ENCODE results near the gene KIAA0513. TPM values are rescaled to one million over a fixed set of nuclear protein-coding genes. Genes with fewer than 3 reads are reported as not detected.

The KIAA0513 gene
- total and polyA plus RNA-seq, 2 donors (not counting 1 experiment from before 2014, with no cell fraction given) = 1.1 to 2.1 TPM

DNA sequence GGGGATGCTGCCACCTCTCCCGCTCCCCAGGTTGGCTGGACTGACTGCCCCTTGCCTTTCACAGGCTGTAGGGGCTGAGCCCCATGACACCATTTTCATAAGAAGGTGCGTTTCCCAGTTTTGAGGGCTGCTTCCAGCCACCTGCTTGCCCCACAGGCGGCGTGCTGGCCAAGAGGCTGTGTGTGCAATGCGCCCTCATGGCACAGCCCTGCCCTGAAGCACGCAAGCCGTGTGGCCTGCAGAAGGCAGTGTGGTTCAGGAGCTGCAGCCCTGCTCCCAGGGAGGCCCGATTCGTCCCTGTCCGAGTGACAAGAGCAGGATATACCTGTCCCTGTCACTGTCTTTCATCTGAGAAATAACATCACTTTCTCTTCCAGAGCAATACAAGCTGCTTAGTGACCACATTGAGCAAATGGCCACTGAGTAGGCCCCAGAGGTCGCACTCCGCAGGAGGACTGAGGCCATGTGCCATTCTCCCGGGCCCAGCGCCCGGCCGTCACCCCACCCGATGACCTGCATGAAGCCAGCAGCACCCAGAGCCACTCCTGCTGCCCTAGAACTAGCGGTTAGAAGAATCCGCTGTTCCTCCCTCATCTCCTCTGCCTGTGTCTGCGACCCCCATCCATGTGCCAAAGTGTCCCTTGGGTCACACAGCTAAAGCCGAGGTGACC is 60.4 kb downstream of the KIAA0513 start:
- ChIA-PET POLR2A (no interaction called here), CTCF (interaction anchor here (1.9 to 2.4 kb wide), 3 partner anchors 76 to 163 kb away, joined by 7 to 31 read pairs (median 24); partner anchors contain the start of gene ZDHHC7)
- Mint-ChIP-seq H3K9me3 (ENCODE audit: insufficient read depth) (no peaks in the 10 kb centered on the region), H3K27me3 (peaks cover 12% of the 10 kb centered on the region), H3K4me1 (peaks cover 17% of the 10 kb centered on the region), H3K27ac (no peak overlapping the region), H3K4me3 (no peak overlapping the region)
- ATAC-seq (ENCODE audit: low read depth) (no peak), DNase-seq (no peak)
- TF ChIP-seq, protein P1, sequence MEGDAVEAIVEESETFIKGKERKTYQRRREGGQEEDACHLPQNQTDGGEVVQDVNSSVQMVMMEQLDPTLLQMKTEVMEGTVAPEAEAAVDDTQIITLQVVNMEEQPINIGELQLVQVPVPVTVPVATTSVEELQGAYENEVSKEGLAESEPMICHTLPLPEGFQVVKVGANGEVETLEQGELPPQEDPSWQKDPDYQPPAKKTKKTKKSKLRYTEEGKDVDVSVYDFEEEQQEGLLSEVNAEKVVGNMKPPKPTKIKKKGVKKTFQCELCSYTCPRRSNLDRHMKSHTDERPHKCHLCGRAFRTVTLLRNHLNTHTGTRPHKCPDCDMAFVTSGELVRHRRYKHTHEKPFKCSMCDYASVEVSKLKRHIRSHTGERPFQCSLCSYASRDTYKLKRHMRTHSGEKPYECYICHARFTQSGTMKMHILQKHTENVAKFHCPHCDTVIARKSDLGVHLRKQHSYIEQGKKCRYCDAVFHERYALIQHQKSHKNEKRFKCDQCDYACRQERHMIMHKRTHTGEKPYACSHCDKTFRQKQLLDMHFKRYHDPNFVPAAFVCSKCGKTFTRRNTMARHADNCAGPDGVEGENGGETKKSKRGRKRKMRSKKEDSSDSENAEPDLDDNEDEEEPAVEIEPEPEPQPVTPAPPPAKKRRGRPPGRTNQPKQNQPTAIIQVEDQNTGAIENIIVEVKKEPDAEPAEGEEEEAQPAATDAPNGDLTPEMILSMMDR (IDR thresholded peaks at IDR 0.05) = no peak
- TF ChIP-seq EZH2 (IDR thresholded peaks at IDR 0.05; ENCODE audit: borderline replicate concordance, insufficient read depth, low read depth, low read length, poor library complexity, severe bottlenecking) = no peak
- Histone ChIP-seq H3K27me3 (replicated peaks in 1 of 4; ENCODE audit: control extremely low read depth in 1 of 4, control insufficient read depth in 3 of 4, insufficient read depth in 4 of 4, low read length in 3 of 4) (peaks cover 0 to 13% (median 4%) of the 10 kb centered on the region in 4 experiments), H3K4me2 (replicated peaks; ENCODE audit: low read depth, low read length, poor library complexity, severe bottlenecking) (no peak overlapping the region), H3K4me1 (ENCODE audit: control insufficient read depth in 2 of 2, insufficient read depth in 2 of 2, low read length in 2 of 2) (peaks cover 13 to 16% of the 10 kb centered on the region in 2 donors), H3K36me3 (replicated peaks in 1 of 2; ENCODE audit: control extremely low read depth in 1 of 2, control insufficient read depth in 1 of 2, extremely low read depth in 1 of 2, insufficient read depth in 2 of 2, low read length in 1 of 2) (no peaks in the 10 kb centered on the region), H3K79me2 (ENCODE audit: control insufficient read depth, insufficient read depth, low read length) (no peaks in the 10 kb centered on the region), H3K27ac (ENCODE audit: low read length in 2 of 2) (no peak overlapping the region), H3K4me3 (ENCODE audit: control extremely low read depth in 1 of 5, extremely low read depth in 1 of 5, insufficient read depth in 1 of 5, low read depth in 2 of 5, low read length in 4 of 5) (no peak overlapping the region), H2AFZ (ENCODE audit: insufficient read depth, low read depth, low read length, poor library complexity, severe bottlenecking) (no peak overlapping the region), H3K9ac (ENCODE audit: low read length) (no peak overlapping the region), H3K9me3 (ENCODE audit: control extremely low read depth in 1 of 3, control insufficient read depth in 2 of 3, insufficient read depth in 1 of 3, low read length in 2 of 3) (no peaks in the 10 kb centered on the region), H4K20me1 (ENCODE audit: control insufficient read depth, insufficient read depth, low read length, poor library complexity, severe bottlenecking) (no peaks in the 10 kb centered on the region)
- intact Hi-C loops (cut with micrococcal nuclease) = no loop called here
- 89% methylated on average over 21 of the region's 21 CpGs for whole genome bisulfite sequencing (ENCODE audit: insufficient coverage)

DNA sequence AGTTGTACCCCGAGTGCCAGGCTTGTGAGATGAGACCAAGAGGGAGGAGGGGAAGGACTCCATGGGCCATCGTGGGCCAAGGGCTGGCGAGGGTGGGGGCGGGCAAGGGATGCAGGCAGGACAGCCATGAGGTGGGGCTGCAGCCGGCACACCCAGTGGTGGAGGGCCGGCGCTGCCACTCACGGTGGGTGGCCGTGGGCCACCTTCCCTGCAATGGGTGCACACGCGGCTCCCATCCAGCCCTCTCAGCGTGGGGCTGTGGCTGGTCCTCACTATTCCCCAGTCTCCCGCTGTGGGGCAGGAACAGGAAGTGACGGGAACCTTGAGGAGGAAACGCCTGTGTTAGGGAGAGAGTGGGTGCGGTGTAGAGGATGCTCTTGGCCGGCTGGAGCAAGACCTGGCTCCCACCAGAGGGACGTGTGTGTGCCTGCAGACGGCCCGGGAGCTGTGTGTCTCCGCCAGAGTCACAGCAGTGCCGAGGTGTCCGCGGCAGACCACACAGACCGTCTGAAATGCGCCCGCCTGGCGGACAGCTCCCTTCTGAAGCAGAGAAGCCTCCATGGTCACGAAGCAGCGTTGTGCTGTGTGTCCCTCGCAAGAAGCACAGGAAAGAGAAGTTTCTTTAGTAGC is 61.1 kb downstream of the KIAA0513 start:
- ATAC-seq (ENCODE audit: low read depth) = no peak
- Histone ChIP-seq H3K27me3 (replicated peaks in 1 of 4; ENCODE audit: control extremely low read depth in 1 of 4, control insufficient read depth in 3 of 4, insufficient read depth in 4 of 4, low read length in 3 of 4) (peaks cover 0 to 13% (median 4%) of the 10 kb centered on the region in 4 experiments), H3K27ac (ENCODE audit: low read length in 2 of 2) (no peak overlapping the region), H4K20me1 (ENCODE audit: control insufficient read depth, insufficient read depth, low read length, poor library complexity, severe bottlenecking) (no peaks in the 10 kb centered on the region), H3K4me1 (ENCODE audit: control insufficient read depth in 2 of 2, insufficient read depth in 2 of 2, low read length in 2 of 2) (peaks cover 6 to 10% of the 10 kb centered on the region in 2 donors), H2AFZ (ENCODE audit: insufficient read depth, low read depth, low read length, poor library complexity, severe bottlenecking) (no peak overlapping the region), H3K9me3 (ENCODE audit: control extremely low read depth in 1 of 3, control insufficient read depth in 2 of 3, insufficient read depth in 1 of 3, low read length in 2 of 3) (no peaks in the 10 kb centered on the region), H3K36me3 (replicated peaks in 1 of 2; ENCODE audit: control extremely low read depth in 1 of 2, control insufficient read depth in 1 of 2, extremely low read depth in 1 of 2, insufficient read depth in 2 of 2, low read length in 1 of 2) (no peaks in the 10 kb centered on the region), H3K79me2 (ENCODE audit: control insufficient read depth, insufficient read depth, low read length) (no peaks in the 10 kb centered on the region), H3K4me2 (replicated peaks; ENCODE audit: low read depth, low read length, poor library complexity, severe bottlenecking) (no peak overlapping the region), H3K4me3 (ENCODE audit: control extremely low read depth in 1 of 5, extremely low read depth in 1 of 5, insufficient read depth in 1 of 5, low read depth in 2 of 5, low read length in 4 of 5) (no peak overlapping the region), H3K9ac (ENCODE audit: low read length) (no peak overlapping the region)
- Mint-ChIP-seq H3K27ac (no peak overlapping the region), H3K27me3 (peaks cover 12% of the 10 kb centered on the region), H3K4me1 (peaks cover 10% of the 10 kb centered on the region), H3K9me3 (ENCODE audit: insufficient read depth) (no peaks in the 10 kb centered on the region), H3K4me3 (no peak overlapping the region)
- DNase-seq = no peak
- intact Hi-C loops (cut with micrococcal nuclease) = no loop called here
- 87% methylated on average over 31 of the region's 31 CpGs for WGBS (ENCODE audit: insufficient coverage)
- POLR2A ChIA-PET = no interaction called here
- TF ChIP-seq EZH2 (IDR thresholded peaks at IDR 0.05; ENCODE audit: borderline replicate concordance, insufficient read depth, low read depth, low read length, poor library complexity, severe bottlenecking) = no peak
- TF ChIP-seq, protein P1 (IDR thresholded peaks at IDR 0.05) = no peak
- CTCF ChIA-PET = no interaction called here
